Measurements from ENCODE around the gene BRME1.

BRME1 gene

DNA sequence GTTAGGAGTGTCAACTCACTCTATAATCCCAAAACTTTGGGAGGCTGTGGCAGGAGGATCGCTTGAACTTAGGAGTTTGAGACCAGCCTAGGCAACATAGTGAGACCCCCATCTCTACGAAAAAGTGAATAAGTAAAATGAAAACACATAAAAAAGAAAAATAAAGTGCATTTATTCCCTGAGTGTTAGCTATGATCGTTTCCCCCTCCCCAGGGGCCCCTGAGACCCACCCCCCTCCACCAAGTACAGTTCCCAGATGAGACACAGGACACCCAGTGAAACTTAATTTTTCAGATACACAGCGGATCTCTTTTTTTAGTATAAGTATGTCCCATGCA is 57.6 kb downstream of the BRME1 start:
- H3K36me3 ChIP-seq (ENCODE audit: insufficient read depth, low read length), result no peaks in the 10 kb centered on the region
- no peak overlapping the region for H3K9ac ChIP-seq (ENCODE audit: low read depth, low read length)
- peaks cover 26% of the 10 kb centered on the region for H3K4me1 ChIP-seq (ENCODE audit: insufficient read depth, low read length)
- no peaks in the 10 kb centered on the region for H3K9me3 ChIP-seq (ENCODE audit: insufficient read depth, low read length, severe bottlenecking)
- H3K4me2 ChIP-seq (ENCODE audit: insufficient read depth, low read length), result no peak overlapping the region
- TF ChIP-seq, protein P1, sequence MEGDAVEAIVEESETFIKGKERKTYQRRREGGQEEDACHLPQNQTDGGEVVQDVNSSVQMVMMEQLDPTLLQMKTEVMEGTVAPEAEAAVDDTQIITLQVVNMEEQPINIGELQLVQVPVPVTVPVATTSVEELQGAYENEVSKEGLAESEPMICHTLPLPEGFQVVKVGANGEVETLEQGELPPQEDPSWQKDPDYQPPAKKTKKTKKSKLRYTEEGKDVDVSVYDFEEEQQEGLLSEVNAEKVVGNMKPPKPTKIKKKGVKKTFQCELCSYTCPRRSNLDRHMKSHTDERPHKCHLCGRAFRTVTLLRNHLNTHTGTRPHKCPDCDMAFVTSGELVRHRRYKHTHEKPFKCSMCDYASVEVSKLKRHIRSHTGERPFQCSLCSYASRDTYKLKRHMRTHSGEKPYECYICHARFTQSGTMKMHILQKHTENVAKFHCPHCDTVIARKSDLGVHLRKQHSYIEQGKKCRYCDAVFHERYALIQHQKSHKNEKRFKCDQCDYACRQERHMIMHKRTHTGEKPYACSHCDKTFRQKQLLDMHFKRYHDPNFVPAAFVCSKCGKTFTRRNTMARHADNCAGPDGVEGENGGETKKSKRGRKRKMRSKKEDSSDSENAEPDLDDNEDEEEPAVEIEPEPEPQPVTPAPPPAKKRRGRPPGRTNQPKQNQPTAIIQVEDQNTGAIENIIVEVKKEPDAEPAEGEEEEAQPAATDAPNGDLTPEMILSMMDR (IDR thresholded peaks at IDR 0.05; ENCODE audit: borderline replicate concordance, extremely low read depth, low read length, poor library complexity, severe bottlenecking), result no peak
- no peak for TF ChIP-seq EZH2 (IDR thresholded peaks at IDR 0.05; ENCODE audit: borderline replicate concordance, low read depth, low read length, severe bottlenecking)
- DNase-seq (no peak), ATAC-seq (ENCODE audit: insufficient read depth, low read depth) (no peak)
- no peak overlapping the region for H3K4me3 ChIP-seq (ENCODE audit: low read depth in 1 of 2, low read length in 2 of 2)
- H3K27ac ChIP-seq (ENCODE audit: low read length), result no peak overlapping the region
- H2AFZ ChIP-seq (ENCODE audit: low read depth, low read length), result no peak overlapping the region
- peaks cover 2% of the 10 kb centered on the region for H3K27me3 ChIP-seq (ENCODE audit: insufficient read depth, low read length, poor library complexity)
- H4K20me1 ChIP-seq (ENCODE audit: insufficient read depth, low read length), result no peaks in the 10 kb centered on the region
- H3K79me2 ChIP-seq (ENCODE audit: insufficient read depth, low read length), result no peaks in the 10 kb centered on the region

DNA sequence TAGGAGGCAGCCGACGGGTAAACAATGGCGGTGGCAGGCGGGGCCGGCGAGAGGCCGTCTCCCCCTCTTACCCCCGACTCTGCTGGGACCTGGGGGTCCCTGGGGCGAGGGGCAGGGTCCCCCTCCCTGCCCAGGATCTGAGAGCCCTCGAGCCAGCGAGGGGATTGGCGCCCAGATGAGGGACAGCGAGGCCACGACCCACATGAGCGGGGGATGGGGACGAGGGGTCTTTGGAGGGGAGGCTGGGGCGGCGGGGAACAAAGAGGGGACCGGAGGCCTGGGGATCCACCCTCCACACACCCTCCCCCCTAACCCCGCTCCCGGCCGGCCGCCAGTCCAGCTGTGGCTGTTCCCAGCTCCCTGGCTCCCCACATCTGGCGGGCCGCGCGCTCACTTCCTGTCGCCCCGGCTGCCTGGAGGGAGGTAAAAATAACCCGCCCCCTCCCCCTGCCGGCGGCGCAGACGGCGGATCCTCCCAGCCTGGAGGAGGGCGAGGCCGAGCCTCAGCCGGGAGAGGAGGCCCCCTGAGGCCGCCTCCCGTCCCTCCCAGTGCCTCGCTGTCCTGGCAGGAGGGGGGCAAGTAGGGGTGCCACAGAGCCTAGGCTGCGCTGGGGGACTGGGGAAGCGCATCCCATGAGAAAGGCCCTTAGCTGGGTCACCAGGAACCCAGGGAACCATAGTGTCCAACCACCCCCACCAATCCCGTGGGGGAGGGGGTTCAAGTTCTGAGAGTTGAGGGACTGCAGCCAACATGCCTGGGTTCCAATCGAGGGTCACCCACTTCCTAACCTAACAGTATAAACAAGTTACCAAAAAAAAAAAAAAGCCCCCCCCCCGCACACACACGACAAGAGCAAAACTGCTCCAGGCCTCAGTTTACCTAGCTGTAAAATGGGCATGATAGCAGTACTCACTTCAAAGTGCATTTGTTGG is 58.2 kb downstream of the BRME1 start:
- H4K20me1 ChIP-seq (ENCODE audit: insufficient read depth, low read length), result no peaks in the 10 kb centered on the region
- TF ChIP-seq EZH2 (IDR thresholded peaks at IDR 0.05; ENCODE audit: borderline replicate concordance, low read depth, low read length, severe bottlenecking), result no peak
- TF ChIP-seq, protein P1 (IDR thresholded peaks at IDR 0.05; ENCODE audit: borderline replicate concordance, extremely low read depth, low read length, poor library complexity, severe bottlenecking), result peak; percentile 49
- peak overlapping the region; percentile 57 for H3K27ac ChIP-seq (ENCODE audit: low read length)
- ATAC-seq (ENCODE audit: insufficient read depth, low read depth), result peak; percentile 80
- no peaks in the 10 kb centered on the region for H3K36me3 ChIP-seq (ENCODE audit: insufficient read depth, low read length)
- H3K4me2 ChIP-seq (ENCODE audit: insufficient read depth, low read length), result peak overlapping the region; percentile 75
- H3K79me2 ChIP-seq (ENCODE audit: insufficient read depth, low read length), result no peaks in the 10 kb centered on the region
- DNase-seq, result peak; percentile 91
- peaks cover 31% of the 10 kb centered on the region for H3K4me1 ChIP-seq (ENCODE audit: insufficient read depth, low read length)
- peaks cover 8% of the 10 kb centered on the region for H3K27me3 ChIP-seq (ENCODE audit: insufficient read depth, low read length, poor library complexity)
- peak overlapping the region; percentile 7 to 57; a peak in 3 of 4 replicates for H3K4me3 ChIP-seq (ENCODE audit: low read depth in 1 of 2, low read length in 2 of 2)
- peak overlapping the region; percentile 70 for H2AFZ ChIP-seq (ENCODE audit: low read depth, low read length)
- H3K9me3 ChIP-seq (ENCODE audit: insufficient read depth, low read length, severe bottlenecking), result no peaks in the 10 kb centered on the region
- H3K9ac ChIP-seq (ENCODE audit: low read depth, low read length), result peak overlapping the region; percentile 56

DNA sequence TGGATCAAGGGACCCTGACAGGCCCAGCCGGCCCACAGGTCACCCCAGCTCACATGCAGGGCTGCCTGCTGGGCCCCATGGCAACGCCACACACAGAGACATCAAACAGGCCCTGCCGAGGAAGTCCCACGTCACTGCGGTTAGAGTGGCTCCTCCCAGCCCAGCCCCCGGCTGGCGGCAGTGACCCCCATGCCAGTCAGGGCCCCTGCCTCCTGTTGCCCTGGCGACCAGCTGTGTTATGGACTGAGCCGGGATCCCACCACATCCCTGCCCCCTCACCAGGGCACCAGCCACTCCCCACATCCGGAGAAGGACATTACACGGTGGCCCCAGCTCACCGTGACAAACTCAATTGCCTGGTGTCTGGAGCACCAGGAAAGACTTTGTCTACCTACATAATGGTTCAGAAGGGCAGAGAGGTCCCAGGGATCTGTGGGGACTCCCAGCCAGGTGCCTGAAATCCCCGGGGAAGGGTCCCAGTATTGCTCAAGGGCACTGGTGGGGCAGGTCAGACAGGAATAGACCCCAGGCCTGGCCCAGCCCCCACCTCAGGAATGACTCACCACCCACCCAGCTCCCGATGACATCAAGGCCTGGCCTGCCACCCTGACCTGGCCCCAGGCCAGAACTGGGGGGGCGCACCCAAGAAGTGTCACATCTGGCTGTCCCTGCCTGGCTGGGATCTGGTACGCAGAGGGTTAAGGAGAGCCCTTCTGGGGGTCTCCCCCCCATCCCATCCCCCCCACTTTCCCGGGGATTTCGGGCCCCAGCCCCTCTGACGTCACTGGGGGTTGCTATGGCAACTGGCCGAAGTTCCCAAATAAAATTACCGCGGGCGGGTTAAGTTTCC is 59.1 kb downstream of the BRME1 start:
- Histone ChIP-seq H3K36me3 (ENCODE audit: insufficient read depth, low read length) (no peaks in the 10 kb centered on the region), H3K79me2 (ENCODE audit: insufficient read depth, low read length) (no peaks in the 10 kb centered on the region), H2AFZ (ENCODE audit: low read depth, low read length) (peak overlapping the region; percentile 70), H3K27ac (ENCODE audit: low read length) (peak overlapping the region; percentile 57), H4K20me1 (ENCODE audit: insufficient read depth, low read length) (no peaks in the 10 kb centered on the region), H3K4me3 (ENCODE audit: low read depth in 1 of 2, low read length in 2 of 2) (peak overlapping the region; percentile 7 to 57; a peak in 3 of 4 replicates), H3K27me3 (ENCODE audit: insufficient read depth, low read length, poor library complexity) (peaks cover 17% of the 10 kb centered on the region), H3K9me3 (ENCODE audit: insufficient read depth, low read length, severe bottlenecking) (no peaks in the 10 kb centered on the region), H3K9ac (ENCODE audit: low read depth, low read length) (peak overlapping the region; percentile 56), H3K4me1 (ENCODE audit: insufficient read depth, low read length) (peaks cover 37% of the 10 kb centered on the region), H3K4me2 (ENCODE audit: insufficient read depth, low read length) (peak overlapping the region; percentile 75)
- ATAC-seq (ENCODE audit: insufficient read depth, low read depth) (peak; percentile 79), DNase-seq (peak; percentile 91)
- TF ChIP-seq, protein P1 (IDR thresholded peaks at IDR 0.05; ENCODE audit: borderline replicate concordance, extremely low read depth, low read length, poor library complexity, severe bottlenecking), result no peak
- TF ChIP-seq EZH2 (IDR thresholded peaks at IDR 0.05; ENCODE audit: borderline replicate concordance, low read depth, low read length, severe bottlenecking), result no peak
